PFSK-1 (cell line): Measurements from ENCODE around the gene POLR3A.

Experiments used
- FOXP2 ChIP-seq: optimal IDR thresholded peaks from 2 replicates; pipeline ENCODE3; 2011; ENCODE audit warnings: borderline replicate concordance, control low read depth, inconsistent platforms; ENCODE audit not compliant: insufficient read depth; ENCODE audit errors: extremely low read length, extremely low read depth
- POLR2AphosphoS5 ChIP-seq: IDR thresholded peaks from 2 replicates; pipeline ENCODE4 v1.6.1; 2012; ENCODE audit warnings: low read depth, mild to moderate bottlenecking, control low read depth, low read length, moderate library complexity
- SIN3A ChIP-seq: IDR thresholded peaks from 2 replicates; pipeline ENCODE4 v1.6.1; 2012; ENCODE audit warnings: mild to moderate bottlenecking, low read length, moderate library complexity, borderline replicate concordance; ENCODE audit not compliant: insufficient read depth
- TAF1 ChIP-seq: IDR thresholded peaks from 2 replicates; pipeline ENCODE4 v1.6.1; 2012; ENCODE audit warnings: low read length, control low read depth, borderline replicate concordance; ENCODE audit not compliant: insufficient read depth
- TF ChIP-seq, protein P1 (sequence below), 2 experiments: IDR thresholded peaks; 2 replicates each; pipeline versions ENCODE4 v1.6.1 to v1.8.0; 2011 to 2012; ENCODE audit warnings: low read depth in 2 of 2, low read length in 2 of 2, control low read depth in 1 of 2, inconsistent platforms in 1 of 2, mild to moderate bottlenecking in 1 of 2, moderate library complexity in 1 of 2; ENCODE audit not compliant: insufficient read depth in 1 of 2

DNA sequence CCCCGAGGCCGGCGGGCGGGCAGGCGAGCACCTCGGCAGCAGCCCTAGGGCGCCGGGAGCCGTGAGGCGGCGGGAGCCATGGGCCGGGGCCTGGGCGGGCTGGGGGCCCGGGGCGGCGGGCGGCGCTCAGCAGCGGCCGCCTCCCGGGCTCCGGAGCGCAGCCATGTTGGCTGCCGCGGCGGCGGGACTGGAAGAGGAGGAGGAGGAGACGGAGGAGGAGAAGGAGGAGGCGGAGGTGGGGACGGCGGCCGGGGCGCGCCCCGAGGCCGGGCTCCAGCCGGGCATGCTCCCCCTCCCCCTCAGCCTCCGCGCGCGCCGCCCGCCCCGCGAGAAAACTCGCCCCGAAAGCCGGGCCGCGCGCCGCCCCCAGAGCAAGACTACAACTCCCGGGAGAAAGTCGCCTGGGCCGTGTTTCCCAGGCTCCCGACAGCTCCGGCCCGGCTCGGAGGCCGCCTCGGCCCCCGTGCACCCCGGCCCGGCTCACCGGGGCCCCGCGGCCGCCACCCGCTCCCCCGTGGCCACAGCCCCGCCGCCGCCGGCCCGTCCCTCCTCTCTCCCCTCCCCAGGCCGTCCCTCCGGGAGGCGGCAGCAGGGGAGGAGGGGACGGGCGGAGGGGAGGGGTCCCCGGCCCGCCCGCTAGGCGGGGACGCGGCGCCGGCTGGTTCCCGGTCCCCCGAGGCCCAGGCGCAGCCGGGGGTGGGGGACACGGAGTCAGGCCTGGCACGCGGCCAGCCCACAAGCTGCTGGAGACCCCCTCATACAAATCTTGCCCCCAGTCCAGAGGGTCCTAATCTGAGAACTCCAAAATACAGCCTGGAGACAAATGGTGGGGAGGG is 102.5 kb downstream of the POLR3A start, which contains the start of gene DLG5:
- TF ChIP-seq, protein P1, sequence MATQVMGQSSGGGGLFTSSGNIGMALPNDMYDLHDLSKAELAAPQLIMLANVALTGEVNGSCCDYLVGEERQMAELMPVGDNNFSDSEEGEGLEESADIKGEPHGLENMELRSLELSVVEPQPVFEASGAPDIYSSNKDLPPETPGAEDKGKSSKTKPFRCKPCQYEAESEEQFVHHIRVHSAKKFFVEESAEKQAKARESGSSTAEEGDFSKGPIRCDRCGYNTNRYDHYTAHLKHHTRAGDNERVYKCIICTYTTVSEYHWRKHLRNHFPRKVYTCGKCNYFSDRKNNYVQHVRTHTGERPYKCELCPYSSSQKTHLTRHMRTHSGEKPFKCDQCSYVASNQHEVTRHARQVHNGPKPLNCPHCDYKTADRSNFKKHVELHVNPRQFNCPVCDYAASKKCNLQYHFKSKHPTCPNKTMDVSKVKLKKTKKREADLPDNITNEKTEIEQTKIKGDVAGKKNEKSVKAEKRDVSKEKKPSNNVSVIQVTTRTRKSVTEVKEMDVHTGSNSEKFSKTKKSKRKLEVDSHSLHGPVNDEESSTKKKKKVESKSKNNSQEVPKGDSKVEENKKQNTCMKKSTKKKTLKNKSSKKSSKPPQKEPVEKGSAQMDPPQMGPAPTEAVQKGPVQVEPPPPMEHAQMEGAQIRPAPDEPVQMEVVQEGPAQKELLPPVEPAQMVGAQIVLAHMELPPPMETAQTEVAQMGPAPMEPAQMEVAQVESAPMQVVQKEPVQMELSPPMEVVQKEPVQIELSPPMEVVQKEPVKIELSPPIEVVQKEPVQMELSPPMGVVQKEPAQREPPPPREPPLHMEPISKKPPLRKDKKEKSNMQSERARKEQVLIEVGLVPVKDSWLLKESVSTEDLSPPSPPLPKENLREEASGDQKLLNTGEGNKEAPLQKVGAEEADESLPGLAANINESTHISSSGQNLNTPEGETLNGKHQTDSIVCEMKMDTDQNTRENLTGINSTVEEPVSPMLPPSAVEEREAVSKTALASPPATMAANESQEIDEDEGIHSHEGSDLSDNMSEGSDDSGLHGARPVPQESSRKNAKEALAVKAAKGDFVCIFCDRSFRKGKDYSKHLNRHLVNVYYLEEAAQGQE (IDR thresholded peaks at IDR 0.05; ENCODE audit: insufficient read depth in 1 of 2, low read depth in 2 of 2, low read length in 2 of 2) = no peak
- TF ChIP-seq POLR2AphosphoS5 = peak; percentile 51; the same call in 1 of the 2 replicates
- no peak for TF ChIP-seq SIN3A
- TF ChIP-seq TAF1 = peak; percentile 40; the same call in 1 of the 2 replicates
- TF ChIP-seq FOXP2 = no peak
